LNCaP clone FGC (cell line): ENCODE results near the gene BLACAT1.
"Not testable (repeated sequence)": the region's sequence is repeated elsewhere in the genome, so short reads cannot be mapped to it uniquely, and the experiment has no call there.

Experiments
- DNase-seq: peaks from one replicate; pipeline ENCODE4 v3.0.0-alpha.2; 2011; ENCODE audit warnings: low read depth
- H3K4me3 ChIP-seq: 2 replicates; pipeline ENCODE4 v1.5.1; 2011; ENCODE audit warnings: mild to moderate bottlenecking, low read depth, low read length, control low read depth
- TF ChIP-seq, protein P1 (sequence below): IDR thresholded peaks from 2 replicates; pipeline ENCODE4 v1.5.1; 2012; ENCODE audit warnings: mild to moderate bottlenecking; ENCODE audit not compliant: control insufficient read depth, insufficient read depth; ENCODE audit errors: extremely low read depth

Gene BLACAT1

DNA sequence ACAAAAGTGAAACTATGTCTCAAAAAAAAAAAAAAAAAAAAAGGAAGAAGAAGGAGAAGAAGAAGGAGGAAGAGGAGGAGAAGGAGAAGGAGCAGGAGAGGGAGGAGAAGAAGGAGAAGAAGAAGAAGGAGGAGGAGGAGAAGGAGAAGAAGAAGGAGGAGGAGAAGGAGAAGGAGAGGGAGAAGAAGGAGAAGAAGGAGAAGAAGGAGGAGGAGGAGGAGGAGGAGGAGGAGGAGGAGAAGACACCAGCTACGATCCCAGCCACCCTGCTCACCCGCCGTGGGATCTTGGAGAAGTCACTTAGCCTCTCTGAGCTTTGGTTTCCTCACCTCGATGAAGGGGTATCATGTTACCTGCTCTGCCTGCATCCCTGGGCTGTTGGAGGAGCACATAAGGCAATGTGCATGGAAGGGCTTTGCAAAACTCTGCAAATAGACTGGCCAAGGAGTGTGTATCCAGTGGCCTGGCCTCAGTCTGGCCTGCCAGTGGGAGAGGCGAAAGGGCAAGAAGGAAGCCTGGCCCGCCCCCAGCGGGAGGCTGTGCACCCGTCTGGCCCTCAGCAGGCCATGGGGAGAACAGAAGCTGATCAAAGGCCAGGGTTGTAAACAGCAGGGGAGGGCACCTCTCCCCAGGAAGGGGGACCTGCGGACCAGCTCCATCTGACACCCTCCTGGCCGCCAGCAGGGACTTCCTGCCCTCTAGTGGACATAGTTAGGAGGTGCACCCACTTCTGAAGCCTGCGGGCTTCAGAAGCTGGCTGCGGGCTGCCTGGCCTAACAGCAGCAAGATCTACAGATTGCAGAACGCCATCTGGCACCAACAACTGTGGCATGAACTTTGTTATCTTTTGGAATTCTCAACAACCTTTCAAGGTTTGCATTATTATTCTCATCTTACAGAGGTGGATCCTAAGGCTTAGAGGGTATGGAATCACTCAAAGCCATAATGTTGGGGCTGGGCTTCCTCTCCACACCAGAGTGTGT is 29.4 kb upstream of the BLACAT1 start:
- TF ChIP-seq, protein P1, sequence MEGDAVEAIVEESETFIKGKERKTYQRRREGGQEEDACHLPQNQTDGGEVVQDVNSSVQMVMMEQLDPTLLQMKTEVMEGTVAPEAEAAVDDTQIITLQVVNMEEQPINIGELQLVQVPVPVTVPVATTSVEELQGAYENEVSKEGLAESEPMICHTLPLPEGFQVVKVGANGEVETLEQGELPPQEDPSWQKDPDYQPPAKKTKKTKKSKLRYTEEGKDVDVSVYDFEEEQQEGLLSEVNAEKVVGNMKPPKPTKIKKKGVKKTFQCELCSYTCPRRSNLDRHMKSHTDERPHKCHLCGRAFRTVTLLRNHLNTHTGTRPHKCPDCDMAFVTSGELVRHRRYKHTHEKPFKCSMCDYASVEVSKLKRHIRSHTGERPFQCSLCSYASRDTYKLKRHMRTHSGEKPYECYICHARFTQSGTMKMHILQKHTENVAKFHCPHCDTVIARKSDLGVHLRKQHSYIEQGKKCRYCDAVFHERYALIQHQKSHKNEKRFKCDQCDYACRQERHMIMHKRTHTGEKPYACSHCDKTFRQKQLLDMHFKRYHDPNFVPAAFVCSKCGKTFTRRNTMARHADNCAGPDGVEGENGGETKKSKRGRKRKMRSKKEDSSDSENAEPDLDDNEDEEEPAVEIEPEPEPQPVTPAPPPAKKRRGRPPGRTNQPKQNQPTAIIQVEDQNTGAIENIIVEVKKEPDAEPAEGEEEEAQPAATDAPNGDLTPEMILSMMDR, result peak; percentile 94
- DNase-seq, result no peak
- H3K4me3 ChIP-seq, result no peak overlapping the region

DNA sequence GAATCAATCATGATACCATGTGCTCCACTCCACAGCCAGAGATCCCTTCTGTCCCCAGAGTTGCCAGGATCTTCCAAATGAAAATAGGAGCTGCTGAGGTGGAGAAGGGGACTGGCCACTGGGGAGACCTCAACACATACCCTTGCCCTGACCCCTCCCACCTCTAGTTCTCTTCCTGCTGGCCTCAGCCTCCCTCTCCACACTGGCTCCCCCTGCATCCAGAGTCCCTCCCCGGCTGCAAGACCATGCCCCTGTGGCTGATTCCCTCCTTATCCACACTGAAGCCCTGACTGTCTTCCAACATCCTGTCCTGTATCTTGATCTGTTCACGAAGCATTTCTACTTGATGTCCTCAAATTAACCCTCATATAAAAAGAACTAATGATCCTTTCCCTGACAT is 27.5 kb upstream of the BLACAT1 start:
- TF ChIP-seq, protein P1, result no peak
- no peak overlapping the region for H3K4me3 ChIP-seq
- DNase-seq, result no peak

DNA sequence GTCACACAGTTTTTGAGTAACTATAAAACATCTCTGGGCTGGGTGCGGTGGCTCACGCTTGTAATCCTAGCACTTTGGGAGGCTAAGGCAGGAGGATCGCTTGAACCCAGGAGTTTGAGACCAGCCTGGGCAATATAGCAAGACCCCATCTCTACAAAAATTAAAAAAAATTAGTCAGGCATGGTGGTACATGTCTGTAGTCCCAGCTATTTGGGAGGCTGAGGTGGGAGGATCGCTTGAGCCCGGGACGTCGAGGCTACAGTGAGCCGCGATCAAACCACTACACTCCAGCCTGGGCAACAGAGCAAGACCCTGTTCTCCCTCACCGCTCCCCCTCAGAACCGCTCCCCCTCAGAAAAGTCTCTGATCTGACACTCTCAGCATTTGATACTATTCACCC is 26.7 kb upstream of the BLACAT1 start:
- H3K4me3 ChIP-seq, DNase-seq: not testable (repeated sequence)

DNA sequence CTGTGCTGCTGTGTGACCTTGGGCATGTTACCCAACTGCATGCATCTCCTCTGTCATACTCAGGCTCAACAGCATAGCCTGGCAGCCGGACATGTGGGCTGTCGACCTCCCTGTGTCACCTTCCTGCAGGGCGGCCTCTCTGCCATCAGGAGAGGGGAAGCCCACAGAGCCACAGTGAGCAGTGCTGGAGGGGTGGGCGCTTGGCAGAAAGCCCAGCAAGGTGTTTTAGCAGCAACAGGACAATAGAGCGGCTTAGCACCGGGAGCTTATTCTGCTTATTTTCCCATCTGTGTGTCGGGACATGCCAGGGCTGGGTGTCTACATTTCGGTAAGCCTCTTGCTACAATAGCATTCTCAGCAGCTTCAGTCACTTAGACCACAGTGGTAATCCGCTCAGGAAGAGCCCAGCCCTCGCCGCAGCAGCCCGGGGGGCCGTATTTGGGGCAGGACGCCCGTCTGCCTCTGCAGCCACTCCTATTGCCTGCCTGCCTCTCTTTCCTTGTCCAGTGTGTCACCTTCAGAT is 25.8 kb upstream of the BLACAT1 start:
- TF ChIP-seq, protein P1, result no peak
- no peak for DNase-seq
- no peak overlapping the region for H3K4me3 ChIP-seq

DNA sequence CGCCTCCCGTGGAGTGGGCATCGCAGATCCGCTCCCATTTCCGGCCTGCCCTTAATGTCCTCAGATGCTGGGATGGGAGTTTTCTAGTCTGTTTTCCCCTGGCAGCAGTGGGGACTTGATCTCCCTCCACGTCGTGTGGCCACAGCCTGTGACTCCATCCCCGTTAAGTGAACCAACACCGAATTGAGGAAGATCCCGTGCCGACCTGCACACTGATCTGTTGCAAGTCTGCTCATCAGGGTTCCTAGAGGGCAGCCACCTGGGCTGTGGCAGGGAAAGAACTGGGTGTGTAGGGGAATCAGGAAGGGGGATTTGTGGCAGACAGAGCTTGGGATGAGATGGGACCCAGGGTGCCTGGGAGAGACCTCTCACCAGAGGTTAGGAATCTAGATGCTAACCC is 25.4 kb upstream of the BLACAT1 start:
- no peak overlapping the region for H3K4me3 ChIP-seq
- no peak for DNase-seq
- TF ChIP-seq, protein P1, result no peak

DNA sequence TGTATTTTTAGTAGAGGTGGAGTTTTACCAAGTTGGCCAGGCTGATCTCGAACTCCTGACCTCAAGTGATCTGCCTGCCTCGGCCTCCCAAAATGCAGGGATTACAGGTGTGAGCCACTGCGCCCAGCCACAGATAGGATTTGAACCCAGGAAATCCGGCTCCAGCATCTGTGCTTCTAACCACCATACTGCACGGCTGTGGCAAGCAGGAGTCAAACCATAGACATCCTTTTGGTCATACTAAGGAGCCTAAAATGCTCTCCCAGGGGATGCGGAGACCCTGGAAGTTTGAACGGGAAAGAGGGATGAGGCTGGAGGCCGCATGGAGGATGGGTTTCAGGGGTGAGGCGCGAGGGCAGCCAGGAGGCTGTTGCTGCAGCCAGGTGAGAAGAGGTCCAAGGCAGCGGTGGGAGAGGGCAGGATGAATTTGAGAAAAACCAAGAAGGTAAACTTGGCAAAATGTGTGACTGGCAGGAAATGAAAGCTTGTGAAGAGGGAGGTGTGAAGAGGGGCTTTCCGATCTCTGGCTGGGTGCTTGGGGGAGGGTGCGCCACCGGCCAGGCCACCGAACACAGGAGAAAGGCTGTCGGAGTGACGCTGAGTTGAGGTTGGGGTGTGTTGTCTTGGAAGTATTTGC is 24.6 kb upstream of the BLACAT1 start:
- DNase-seq, result no peak
- TF ChIP-seq, protein P1, result no peak
- H3K4me3 ChIP-seq, result no peak overlapping the region

DNA sequence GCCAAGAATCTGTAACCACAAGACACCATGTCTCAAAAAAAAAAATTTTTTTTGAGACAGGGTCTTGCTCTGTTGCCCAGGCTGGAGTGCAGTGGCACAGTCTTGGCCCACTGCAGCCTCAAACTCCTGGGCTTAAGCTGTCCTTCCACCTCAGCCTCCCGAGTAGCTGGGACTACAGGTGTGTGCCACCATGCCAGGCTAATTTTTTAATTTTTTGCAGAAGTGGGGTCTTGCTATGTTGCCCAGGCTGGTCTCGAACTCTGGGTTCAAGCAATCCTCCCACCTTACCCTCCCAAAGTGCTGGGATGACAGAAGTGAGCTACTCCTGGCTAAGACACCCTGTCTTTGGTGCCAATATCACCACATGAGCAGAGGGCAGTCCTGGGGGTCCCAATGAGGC is 23.1 kb upstream of the BLACAT1 start:
- H3K4me3 ChIP-seq, DNase-seq: not testable (repeated sequence)
